Measurements from ENCODE around the gene DAPL1. TPM values are rescaled to one million over a fixed set of nuclear protein-coding genes. Genes with fewer than 3 reads are reported as not detected.
"Not testable (repeated sequence)": the region's sequence is repeated elsewhere in the genome, so short reads cannot be mapped to it uniquely, and the experiment has no call there.

The DAPL1 gene
- total RNA-seq, 2 donors from 2014 or later, result 8.6 to 9.9 TPM

DNA sequence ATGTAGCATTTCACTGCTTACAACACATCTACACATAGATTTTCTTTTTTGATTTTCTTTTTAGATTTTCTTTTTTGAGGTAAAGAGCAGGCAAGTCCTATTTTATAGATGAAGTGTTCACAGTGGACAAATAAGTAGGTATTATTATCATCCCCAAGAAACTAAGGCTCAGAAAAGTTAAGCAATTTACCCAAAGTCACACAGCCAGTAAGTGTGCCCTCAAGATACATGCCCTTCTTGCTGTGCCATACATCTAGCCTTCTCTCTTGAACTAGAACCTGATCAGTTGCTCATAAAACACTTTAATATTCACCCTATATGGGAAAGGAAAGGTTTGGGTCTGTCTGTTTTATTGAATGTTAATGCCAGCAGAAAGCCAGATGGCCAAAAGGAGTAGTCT is 50.3 kb downstream of the DAPL1 start:
- DNase-seq (no peak), ATAC-seq (no peak)
- Histone ChIP-seq H3K36me3 (replicated peaks in 1 of 2; ENCODE audit: insufficient read depth in 1 of 2, low read depth in 2 of 2) (no peaks in the 10 kb centered on the region), H3K27me3 (no peaks in the 10 kb centered on the region), H3K9me3 (no peaks in the 10 kb centered on the region), H3K4me3 (no peak overlapping the region), H3K27ac (no peak overlapping the region), H3K4me1 (peaks cover 9% of the 10 kb centered on the region)
- intact Hi-C loops (cut with DNase I), result no loop called here
- TF ChIP-seq POLR2A (IDR thresholded peaks at IDR 0.05), result no peak
- TF ChIP-seq, protein P1, sequence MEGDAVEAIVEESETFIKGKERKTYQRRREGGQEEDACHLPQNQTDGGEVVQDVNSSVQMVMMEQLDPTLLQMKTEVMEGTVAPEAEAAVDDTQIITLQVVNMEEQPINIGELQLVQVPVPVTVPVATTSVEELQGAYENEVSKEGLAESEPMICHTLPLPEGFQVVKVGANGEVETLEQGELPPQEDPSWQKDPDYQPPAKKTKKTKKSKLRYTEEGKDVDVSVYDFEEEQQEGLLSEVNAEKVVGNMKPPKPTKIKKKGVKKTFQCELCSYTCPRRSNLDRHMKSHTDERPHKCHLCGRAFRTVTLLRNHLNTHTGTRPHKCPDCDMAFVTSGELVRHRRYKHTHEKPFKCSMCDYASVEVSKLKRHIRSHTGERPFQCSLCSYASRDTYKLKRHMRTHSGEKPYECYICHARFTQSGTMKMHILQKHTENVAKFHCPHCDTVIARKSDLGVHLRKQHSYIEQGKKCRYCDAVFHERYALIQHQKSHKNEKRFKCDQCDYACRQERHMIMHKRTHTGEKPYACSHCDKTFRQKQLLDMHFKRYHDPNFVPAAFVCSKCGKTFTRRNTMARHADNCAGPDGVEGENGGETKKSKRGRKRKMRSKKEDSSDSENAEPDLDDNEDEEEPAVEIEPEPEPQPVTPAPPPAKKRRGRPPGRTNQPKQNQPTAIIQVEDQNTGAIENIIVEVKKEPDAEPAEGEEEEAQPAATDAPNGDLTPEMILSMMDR (IDR thresholded peaks at IDR 0.05), result no peak

DNA sequence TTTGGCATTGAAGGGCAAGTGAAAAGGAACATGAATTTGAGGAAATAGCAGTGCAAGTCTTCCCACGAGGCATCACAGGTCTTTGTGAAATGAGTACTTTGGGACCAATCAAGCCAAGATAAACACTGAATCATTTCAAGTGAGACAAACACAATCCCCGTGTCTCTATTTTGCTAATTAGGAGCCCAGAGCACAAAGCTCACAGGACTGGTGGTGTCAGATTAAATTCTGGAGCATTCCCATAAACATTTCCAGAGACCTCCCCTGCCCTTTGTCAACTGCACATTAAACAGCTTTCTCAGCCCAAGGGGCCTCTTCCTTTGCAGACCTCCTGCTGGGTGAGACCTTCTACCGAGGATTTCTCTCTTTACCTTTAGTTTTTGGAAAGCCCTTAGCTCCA is 50.7 kb downstream of the DAPL1 start:
- H3K4me1 ChIP-seq, result peaks cover 9% of the 10 kb centered on the region
- no peak overlapping the region for H3K4me3 ChIP-seq
- WGBS, 2 donors, result 16 to 18% methylated on average over 3 of the region's 3 CpGs
- ATAC-seq (no peak), DNase-seq (no peak)
- H3K27ac ChIP-seq, result no peak overlapping the region
- H3K9me3 ChIP-seq, result no peaks in the 10 kb centered on the region
- TF ChIP-seq, protein P1 (IDR thresholded peaks at IDR 0.05), result no peak
- TF ChIP-seq POLR2A (IDR thresholded peaks at IDR 0.05), result no peak
- intact Hi-C loops (cut with DNase I), result no loop called here
- H3K36me3 ChIP-seq (replicated peaks in 1 of 2; ENCODE audit: insufficient read depth in 1 of 2, low read depth in 2 of 2), result no peaks in the 10 kb centered on the region
- H3K27me3 ChIP-seq, result no peaks in the 10 kb centered on the region

DNA sequence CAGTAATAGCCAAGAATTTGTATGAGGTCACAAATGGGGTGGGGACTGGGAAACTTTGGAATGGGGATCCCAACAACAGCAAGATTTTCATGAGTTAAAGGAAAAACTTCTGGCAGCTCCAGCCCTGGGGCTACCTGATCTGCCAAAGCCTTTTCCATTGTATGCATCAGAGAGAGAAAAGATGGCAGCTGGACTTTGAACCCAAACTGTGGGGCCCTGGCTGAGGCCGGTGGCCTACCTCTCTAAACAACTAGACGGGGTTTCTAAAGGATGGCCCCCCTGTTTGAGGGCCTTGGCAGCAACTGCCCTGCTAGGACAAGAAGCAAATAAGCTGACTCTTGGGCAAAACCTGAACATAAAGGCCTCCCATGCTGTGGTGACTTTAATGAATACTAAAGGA is 52.4 kb downstream of the DAPL1 start:
- H3K9me3 ChIP-seq; H3K4me1 ChIP-seq; DNase-seq; H3K27me3 ChIP-seq; intact Hi-C loops (cut with DNase I); ATAC-seq; H3K27ac ChIP-seq; H3K36me3 ChIP-seq (replicated peaks in 1 of 2; ENCODE audit: insufficient read depth in 1 of 2, low read depth in 2 of 2); H3K4me3 ChIP-seq: not testable (repeated sequence)
- WGBS, 2 donors, result 14 to 53% methylated on average over 1 to 2 of the region's 2 CpGs

DNA sequence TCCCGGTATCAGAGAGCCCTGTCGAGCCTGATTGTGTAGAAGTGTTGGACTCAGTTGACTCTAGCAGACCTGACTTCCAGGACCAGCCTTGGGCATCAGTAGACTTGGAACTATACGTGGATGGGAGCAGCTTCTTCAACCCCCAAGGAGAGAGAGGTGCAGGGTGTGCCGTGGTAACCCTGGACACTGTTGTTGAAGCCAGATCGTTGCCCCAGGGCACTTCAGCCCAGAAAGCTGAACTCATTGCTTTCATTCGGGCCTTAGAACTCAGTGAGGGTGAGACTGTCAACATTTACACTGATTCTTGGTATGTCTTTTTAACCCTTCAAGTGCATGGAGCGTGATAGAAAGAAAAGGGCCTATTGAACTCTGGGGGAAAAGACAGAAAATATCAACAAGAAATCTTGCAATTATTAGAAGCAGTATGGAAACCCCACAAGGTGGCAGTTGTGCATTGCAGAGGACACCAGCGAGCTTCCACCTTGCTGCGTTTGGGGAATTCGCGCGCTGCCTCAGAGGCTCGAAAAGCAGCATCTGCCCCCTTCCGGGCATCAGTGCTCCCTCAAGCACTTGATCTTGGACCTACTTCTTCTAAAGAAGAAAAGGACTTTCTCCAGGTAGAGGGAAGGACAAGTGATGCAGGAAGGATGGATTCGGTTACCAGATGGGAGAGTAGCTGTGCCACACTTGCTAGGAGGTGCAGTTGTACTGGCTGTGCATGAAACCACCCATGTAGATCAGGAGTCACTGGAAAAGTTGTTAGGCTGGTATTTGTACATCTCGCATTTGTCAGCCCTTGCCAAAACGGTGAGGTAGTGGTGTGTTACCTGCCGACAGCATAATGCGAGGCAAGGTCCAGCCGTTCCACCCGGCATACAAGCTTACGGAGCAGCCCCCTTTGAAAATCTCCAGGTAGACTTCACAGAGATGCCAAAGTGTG is 53.2 kb downstream of the DAPL1 start:
- H3K4me3 ChIP-seq; intact Hi-C loops (cut with DNase I); DNase-seq: not testable (repeated sequence)

DNA sequence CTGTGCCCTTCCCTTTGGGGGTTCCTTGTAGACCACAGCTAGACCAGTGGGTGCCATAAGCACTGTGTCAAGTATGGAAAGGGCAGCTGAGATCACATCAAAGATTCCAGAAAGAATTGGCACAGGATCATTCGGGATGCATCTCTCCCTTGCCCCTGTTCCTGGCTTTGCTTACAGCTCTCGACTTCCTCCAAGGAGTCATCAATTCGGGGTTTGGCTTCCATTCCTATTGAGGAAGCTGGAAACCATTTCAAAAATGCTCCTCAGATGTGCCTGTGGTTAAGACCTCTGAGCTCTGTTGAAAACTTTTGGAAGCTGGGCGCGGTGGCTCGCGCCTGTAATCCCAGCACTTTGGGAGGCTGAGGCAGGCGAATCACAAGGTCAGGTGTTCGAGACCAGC is 65.1 kb downstream of the DAPL1 start:
- peak in 1 of 4 donors; percentile 16 for DNase-seq
- H3K36me3 ChIP-seq (replicated peaks in 1 of 2; ENCODE audit: insufficient read depth in 1 of 2, low read depth in 2 of 2); H3K27me3 ChIP-seq; intact Hi-C loops (cut with DNase I); H3K4me3 ChIP-seq; H3K27ac ChIP-seq; H3K4me1 ChIP-seq; ATAC-seq; H3K9me3 ChIP-seq: not testable (repeated sequence)
- WGBS, 2 donors, result 76% methylated on average over 9 of the region's 9 CpGs

More for the DNA sequence above, 53.2 kb downstream of the DAPL1 start:
- ATAC-seq; H3K36me3 ChIP-seq (replicated peaks in 1 of 2; ENCODE audit: insufficient read depth in 1 of 2, low read depth in 2 of 2); H3K27me3 ChIP-seq; H3K9me3 ChIP-seq; H3K27ac ChIP-seq; H3K4me1 ChIP-seq: not testable (repeated sequence)
- 46 to 59% methylated on average over 15 to 20 of the region's 22 CpGs for WGBS, 2 donors

DNA sequence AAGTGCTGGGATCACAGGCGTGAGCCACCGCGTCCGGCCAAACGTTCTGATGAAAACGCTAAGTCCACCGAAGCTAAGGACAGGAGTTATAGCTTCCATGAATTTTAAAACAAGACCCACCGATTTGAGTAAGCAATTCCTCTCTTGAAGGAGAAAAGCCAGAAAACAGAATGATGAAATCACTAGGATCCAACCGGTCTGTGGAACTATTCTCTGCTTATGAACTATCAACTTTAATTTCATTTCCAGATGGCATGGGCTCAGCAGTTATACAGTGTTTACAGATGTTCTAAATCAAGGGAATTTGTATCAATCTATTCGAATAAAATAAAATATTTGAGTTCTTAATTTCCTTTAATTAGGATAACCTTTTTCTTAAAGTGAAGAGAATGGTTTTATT is 66.5 kb downstream of the DAPL1 start:
- H3K27me3 ChIP-seq; ATAC-seq; H3K27ac ChIP-seq; H3K36me3 ChIP-seq (replicated peaks in 1 of 2; ENCODE audit: insufficient read depth in 1 of 2, low read depth in 2 of 2); H3K9me3 ChIP-seq; intact Hi-C loops (cut with DNase I); H3K4me3 ChIP-seq; DNase-seq; H3K4me1 ChIP-seq: not testable (repeated sequence)
- 89 to 90% methylated on average over 10 of the region's 10 CpGs for WGBS, 2 donors

DNA sequence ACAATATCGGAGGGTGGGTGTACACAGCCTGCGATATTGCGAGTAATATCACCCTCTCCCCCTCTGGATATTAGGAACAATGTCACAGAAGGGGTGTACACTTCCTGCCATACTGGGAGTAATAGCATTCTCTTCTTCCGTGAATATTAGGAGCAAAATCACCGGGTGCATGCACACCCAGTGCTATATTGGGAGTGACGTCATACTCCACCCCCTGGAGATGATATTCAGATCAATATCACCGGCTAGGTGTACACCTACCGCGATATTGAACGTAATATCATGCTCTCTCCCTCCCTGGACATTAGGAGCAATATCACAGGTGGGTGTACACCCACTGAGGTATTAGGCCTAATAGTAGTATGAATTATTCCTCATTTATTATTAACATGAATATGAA is 70.4 kb downstream of the DAPL1 start:
- DNase-seq; H3K4me1 ChIP-seq; H3K27me3 ChIP-seq; H3K4me3 ChIP-seq; ATAC-seq; H3K27ac ChIP-seq; intact Hi-C loops (cut with DNase I); H3K36me3 ChIP-seq (replicated peaks in 1 of 2; ENCODE audit: insufficient read depth in 1 of 2, low read depth in 2 of 2); H3K9me3 ChIP-seq: not testable (repeated sequence)
- 85 to 93% methylated on average over 10 of the region's 10 CpGs for WGBS, 2 donors

Other genes with a start within 250 kb of the DAPL1 start
- gene TANC1, start 173.3 kb downstream of the DAPL1 start, total RNA-seq, result 10 to 100 TPM; 23.1 to 23.3 TPM

All from body of pancreas (tissue), 4 donors.